ENCODE results near the gene DEDD.
A peak's percentile ranks its signal among the peaks of the same experiment; 100 is the strongest.

DEDD gene

GRCh38 chr1:161098210-161099068, 34.0 kb downstream of the DEDD start, which contains the start of gene KLHDC9:
Gene KLHDC9 (plus strand): TSS chr1:161098361. CDS start chr1:161098536, 175 bp downstream.
- peaks cover 7% of the 10 kb centered on the region for H3K4me1 ChIP-seq (ENCODE audit: insufficient read depth, low read length)
- no peaks in the 10 kb centered on the region for H3K9me3 ChIP-seq (ENCODE audit: low read length)
- H3K9ac ChIP-seq (ENCODE audit: low read length) = peak within 1 kb of the TSS; percentile 27
- peak within 1 kb of the TSS; percentile 61 for H3K27ac ChIP-seq (ENCODE audit: low read depth, low read length)
- H3K27me3 ChIP-seq (ENCODE audit: control insufficient read depth in 1 of 2, insufficient read depth in 2 of 2, low read length in 2 of 2) = no peaks in the 10 kb centered on the region
- H3K36me3 ChIP-seq (ENCODE audit: insufficient read depth, low read length) = peaks cover 19% of the 10 kb centered on the region
- peak within 1 kb of the TSS; percentile 58 to 91 for H3K4me3 ChIP-seq (ENCODE audit: low read depth in 1 of 2, low read length in 2 of 2)

GRCh38 chr1:161096530-161096929, 35.9 kb downstream of the DEDD start:
- H3K9me3 ChIP-seq (ENCODE audit: low read length) = no peaks in the 10 kb centered on the region
- no peak overlapping the region for H3K27ac ChIP-seq (ENCODE audit: low read depth, low read length)
- H3K27me3 ChIP-seq (ENCODE audit: control insufficient read depth in 1 of 2, insufficient read depth in 2 of 2, low read length in 2 of 2) = no peaks in the 10 kb centered on the region

GRCh38 chr1:161096015-161096414, 36.5 kb downstream of the DEDD start:
- Histone ChIP-seq H3K27me3 (ENCODE audit: control insufficient read depth in 1 of 2, insufficient read depth in 2 of 2, low read length in 2 of 2) (no peaks in the 10 kb centered on the region), H3K36me3 (ENCODE audit: insufficient read depth, low read length) (peaks cover 8% of the 10 kb centered on the region), H3K9ac (ENCODE audit: low read length) (no peak overlapping the region), H3K27ac (ENCODE audit: low read depth, low read length) (no peak overlapping the region), H3K4me1 (ENCODE audit: insufficient read depth, low read length) (peaks cover 7% of the 10 kb centered on the region), H3K9me3 (ENCODE audit: low read length) (no peaks in the 10 kb centered on the region), H3K4me3 (ENCODE audit: low read depth in 1 of 2, low read length in 2 of 2) (no peak overlapping the region)

More at GRCh38 chr1:161096530-161096929, 35.9 kb downstream of the DEDD start:
- Histone ChIP-seq H3K36me3 (ENCODE audit: insufficient read depth, low read length) (peaks cover 11% of the 10 kb centered on the region), H3K4me3 (ENCODE audit: low read depth in 1 of 2, low read length in 2 of 2) (no peak overlapping the region), H3K9ac (ENCODE audit: low read length) (no peak overlapping the region), H3K4me1 (ENCODE audit: insufficient read depth, low read length) (peaks cover 7% of the 10 kb centered on the region)

GRCh38 chr1:161095230-161095629, 37.2 kb downstream of the DEDD start:
- Histone ChIP-seq H3K4me1 (ENCODE audit: insufficient read depth, low read length) (peaks cover 7% of the 10 kb centered on the region), H3K27me3 (ENCODE audit: control insufficient read depth in 1 of 2, insufficient read depth in 2 of 2, low read length in 2 of 2) (no peaks in the 10 kb centered on the region), H3K9me3 (ENCODE audit: low read length) (no peaks in the 10 kb centered on the region), H3K4me3 (ENCODE audit: low read depth in 1 of 2, low read length in 2 of 2) (no peak overlapping the region), H3K36me3 (ENCODE audit: insufficient read depth, low read length) (peaks cover 7% of the 10 kb centered on the region), H3K9ac (ENCODE audit: low read length) (no peak overlapping the region), H3K27ac (ENCODE audit: low read depth, low read length) (no peak overlapping the region)

- Histone ChIP-seq H3K4me3 (ENCODE audit: low read depth in 1 of 2, low read length in 2 of 2) (no peak overlapping the region), H3K27ac (ENCODE audit: low read depth, low read length) (no peak overlapping the region), H3K9me3 (ENCODE audit: low read length) (no peaks in the 10 kb centered on the region), H3K27me3 (ENCODE audit: control insufficient read depth in 1 of 2, insufficient read depth in 2 of 2, low read length in 2 of 2) (no peaks in the 10 kb centered on the region), H3K36me3 (ENCODE audit: insufficient read depth, low read length) (no peaks in the 10 kb centered on the region), H3K4me1 (ENCODE audit: insufficient read depth, low read length) (peaks cover 7% of the 10 kb centered on the region), H3K9ac (ENCODE audit: low read length) (no peak overlapping the region)
Observed at GRCh38 chr1:161094481-161094880, 38.0 kb downstream of the DEDD start.

GRCh38 chr1:161092621-161093028, 39.8 kb downstream of the DEDD start:
- Histone ChIP-seq H3K4me3 (ENCODE audit: low read depth in 1 of 2, low read length in 2 of 2) (no peak overlapping the region), H3K27ac (ENCODE audit: low read depth, low read length) (no peak overlapping the region), H3K9me3 (ENCODE audit: low read length) (no peaks in the 10 kb centered on the region)

GRCh38 chr1:161091796-161092507, 40.5 kb downstream of the DEDD start:
- no peaks in the 10 kb centered on the region for H3K36me3 ChIP-seq (ENCODE audit: insufficient read depth, low read length)
- H3K9me3 ChIP-seq (ENCODE audit: low read length) = no peaks in the 10 kb centered on the region
- no peak overlapping the region for H3K27ac ChIP-seq (ENCODE audit: low read depth, low read length)
- H3K4me3 ChIP-seq (ENCODE audit: low read depth in 1 of 2, low read length in 2 of 2) = no peak overlapping the region
- no peaks in the 10 kb centered on the region for H3K4me1 ChIP-seq (ENCODE audit: insufficient read depth, low read length)
- no peak overlapping the region for H3K9ac ChIP-seq (ENCODE audit: low read length)
- no peaks in the 10 kb centered on the region for H3K27me3 ChIP-seq (ENCODE audit: control insufficient read depth in 1 of 2, insufficient read depth in 2 of 2, low read length in 2 of 2)

More at GRCh38 chr1:161092621-161093028, 39.8 kb downstream of the DEDD start:
- Histone ChIP-seq H3K36me3 (ENCODE audit: insufficient read depth, low read length) (no peaks in the 10 kb centered on the region), H3K4me1 (ENCODE audit: insufficient read depth, low read length) (peaks cover 6% of the 10 kb centered on the region), H3K9ac (ENCODE audit: low read length) (no peak overlapping the region), H3K27me3 (ENCODE audit: control insufficient read depth in 1 of 2, insufficient read depth in 2 of 2, low read length in 2 of 2) (no peaks in the 10 kb centered on the region)

- no peak overlapping the region for H3K9ac ChIP-seq (ENCODE audit: low read length)
- no peaks in the 10 kb centered on the region for H3K4me1 ChIP-seq (ENCODE audit: insufficient read depth, low read length)
- H3K4me3 ChIP-seq (ENCODE audit: low read depth in 1 of 2, low read length in 2 of 2) = no peak overlapping the region
- H3K9me3 ChIP-seq (ENCODE audit: low read length) = no peaks in the 10 kb centered on the region
- H3K36me3 ChIP-seq (ENCODE audit: insufficient read depth, low read length) = no peaks in the 10 kb centered on the region
- no peak overlapping the region for H3K27ac ChIP-seq (ENCODE audit: low read depth, low read length)
- H3K27me3 ChIP-seq (ENCODE audit: control insufficient read depth in 1 of 2, insufficient read depth in 2 of 2, low read length in 2 of 2) = no peaks in the 10 kb centered on the region
Observed at GRCh38 chr1:161091093-161091492, 41.4 kb downstream of the DEDD start.

GRCh38 chr1:161090617-161091016, 41.9 kb downstream of the DEDD start:
- no peak overlapping the region for H3K27ac ChIP-seq (ENCODE audit: low read depth, low read length)
- no peaks in the 10 kb centered on the region for H3K4me1 ChIP-seq (ENCODE audit: insufficient read depth, low read length)
- no peaks in the 10 kb centered on the region for H3K9me3 ChIP-seq (ENCODE audit: low read length)

GRCh38 chr1:161089938-161090337, 42.5 kb downstream of the DEDD start:
- no peaks in the 10 kb centered on the region for H3K4me1 ChIP-seq (ENCODE audit: insufficient read depth, low read length)
- H3K9ac ChIP-seq (ENCODE audit: low read length) = no peak overlapping the region
- H3K27ac ChIP-seq (ENCODE audit: low read depth, low read length) = no peak overlapping the region

More at GRCh38 chr1:161090617-161091016, 41.9 kb downstream of the DEDD start:
- Histone ChIP-seq H3K9ac (ENCODE audit: low read length) (no peak overlapping the region), H3K4me3 (ENCODE audit: low read depth in 1 of 2, low read length in 2 of 2) (no peak overlapping the region), H3K27me3 (ENCODE audit: control insufficient read depth in 1 of 2, insufficient read depth in 2 of 2, low read length in 2 of 2) (no peaks in the 10 kb centered on the region), H3K36me3 (ENCODE audit: insufficient read depth, low read length) (no peaks in the 10 kb centered on the region)

GRCh38 chr1:161089251-161089924, 43.1 kb downstream of the DEDD start, which contains the start of gene NECTIN4:
Gene NECTIN4 (minus strand): TSS chr1:161089558. CDS start chr1:161089296, 262 bp downstream.
- H3K4me1 ChIP-seq (ENCODE audit: insufficient read depth, low read length) = no peaks in the 10 kb centered on the region
- H3K9ac ChIP-seq (ENCODE audit: low read length) = no peak within 1 kb of the TSS
- no peaks in the 10 kb centered on the region for H3K36me3 ChIP-seq (ENCODE audit: insufficient read depth, low read length)
- no peak within 1 kb of the TSS for H3K4me3 ChIP-seq (ENCODE audit: low read depth in 1 of 2, low read length in 2 of 2)
- H3K27ac ChIP-seq (ENCODE audit: low read depth, low read length) = no peak within 1 kb of the TSS
- H3K9me3 ChIP-seq (ENCODE audit: low read length) = no peaks in the 10 kb centered on the region
- H3K27me3 ChIP-seq (ENCODE audit: control insufficient read depth in 1 of 2, insufficient read depth in 2 of 2, low read length in 2 of 2) = no peaks in the 10 kb centered on the region

More at GRCh38 chr1:161089938-161090337, 42.5 kb downstream of the DEDD start:
- no peaks in the 10 kb centered on the region for H3K27me3 ChIP-seq (ENCODE audit: control insufficient read depth in 1 of 2, insufficient read depth in 2 of 2, low read length in 2 of 2)
- no peaks in the 10 kb centered on the region for H3K9me3 ChIP-seq (ENCODE audit: low read length)
- H3K36me3 ChIP-seq (ENCODE audit: insufficient read depth, low read length) = no peaks in the 10 kb centered on the region
- H3K4me3 ChIP-seq (ENCODE audit: low read depth in 1 of 2, low read length in 2 of 2) = no peak overlapping the region

Data from muscle layer of colon (tissue), 2 donors.